MCF 10A (cell line): ENCODE results near the gene LRRC27. TPM values are rescaled to one million over a fixed set of nuclear protein-coding genes. Genes with fewer than 3 reads are reported as not detected.

ENCODE experiments used
- BruUV-seq: library from RNA; stranded (reverse); fragments of 400-500 nt; replicated peaks from 2 replicates; lab custom pipeline; 2021; lab: Mats Ljungman, UMichigan
- CTCF ChIA-PET: fragments of 300-600 bp; sonication (Branson Sonifier 250); formaldehyde crosslinking; extraction: SDS; loops from one replicate; lab custom pipeline; 2021; ENCODE audit warnings: antibody characterized with exemption, inconsistent platforms; lab: Yijun Ruan, JAX
- POLR2A ChIA-PET: fragments of 300-600, 350-650 bp; sonication (Branson Sonifier 250); formaldehyde crosslinking; extraction: SDS; loops from one replicate; lab custom pipeline; 2020; ENCODE audit warnings: antibody characterized with exemption, inconsistent platforms; lab: Yijun Ruan, JAX
- DNase-seq: peaks from one replicate; pipeline ENCODE4 v3.0.0-alpha.2; 2018; ENCODE audit not compliant: unreplicated experiment
- H3K27ac Mint-ChIP-seq: one replicate; pipeline ENCODE4 v1.8.0; 2022; ENCODE audit warnings: mild to moderate bottlenecking, low read depth, mixed read lengths; ENCODE audit not compliant: unreplicated experiment
- H3K27me3 Mint-ChIP-seq: one replicate; pipeline ENCODE4 v1.8.0; 2022; ENCODE audit warnings: mixed read lengths; ENCODE audit not compliant: insufficient read depth, unreplicated experiment
- H3K36me3 Mint-ChIP-seq: one replicate; pipeline ENCODE4 v1.8.0; 2022; ENCODE audit warnings: mild to moderate bottlenecking, moderate library complexity, mixed read lengths; ENCODE audit not compliant: insufficient read depth, unreplicated experiment
- H3K4me1 Mint-ChIP-seq: one replicate; pipeline ENCODE4 v1.8.0; 2022; ENCODE audit warnings: mixed read lengths; ENCODE audit not compliant: insufficient read depth, unreplicated experiment
- H3K4me3 Mint-ChIP-seq: one replicate; pipeline ENCODE4 v1.8.0; 2022; ENCODE audit warnings: mild to moderate bottlenecking, moderate library complexity, mixed read lengths; ENCODE audit not compliant: unreplicated experiment
- H3K9me3 Mint-ChIP-seq: one replicate; pipeline ENCODE4 v1.8.0; 2022; ENCODE audit warnings: mixed read lengths; ENCODE audit not compliant: unreplicated experiment
- intact Hi-C: fragments of 100-400 bp; cut with micrococcal nuclease; formaldehyde crosslinking; loops from 2 replicates; pipeline ENCODE4 v1.14.1; 2022
- total RNA-seq: library from RNA; stranded (reverse); gene quantifications from 2 replicates; pipeline ENCODE4 v1.2.3, GENCODE V29; 2022
- TF ChIP-seq, protein P1 (sequence below): fragments of 200-600 bp; IDR thresholded peaks from one replicate; pipeline ENCODE4 v1.8.0; 2022; ENCODE audit warnings: antibody characterized with exemption, mild to moderate bottlenecking; ENCODE audit not compliant: unreplicated experiment

The LRRC27 gene
- total RNA-seq, 1 experiment from 2014 or later = 9.1 TPM

- Mint-ChIP-seq H3K4me3 (no peak overlapping the region), H3K4me1 (no peaks in the 10 kb centered on the region), H3K36me3 (peaks cover 10% of the 10 kb centered on the region), H3K9me3 (no peaks in the 10 kb centered on the region), H3K27me3 (no peaks in the 10 kb centered on the region), H3K27ac (no peak overlapping the region)
- no TSS peak for BruUV-seq
- CTCF ChIA-PET = interaction anchor here (0.6 to 3.6 kb wide), 5 partner anchors 9 to 284 kb away, joined by 3 to 13 read pairs (median 3); no protein-coding TSS in a partner anchor
- TF ChIP-seq, protein P1, sequence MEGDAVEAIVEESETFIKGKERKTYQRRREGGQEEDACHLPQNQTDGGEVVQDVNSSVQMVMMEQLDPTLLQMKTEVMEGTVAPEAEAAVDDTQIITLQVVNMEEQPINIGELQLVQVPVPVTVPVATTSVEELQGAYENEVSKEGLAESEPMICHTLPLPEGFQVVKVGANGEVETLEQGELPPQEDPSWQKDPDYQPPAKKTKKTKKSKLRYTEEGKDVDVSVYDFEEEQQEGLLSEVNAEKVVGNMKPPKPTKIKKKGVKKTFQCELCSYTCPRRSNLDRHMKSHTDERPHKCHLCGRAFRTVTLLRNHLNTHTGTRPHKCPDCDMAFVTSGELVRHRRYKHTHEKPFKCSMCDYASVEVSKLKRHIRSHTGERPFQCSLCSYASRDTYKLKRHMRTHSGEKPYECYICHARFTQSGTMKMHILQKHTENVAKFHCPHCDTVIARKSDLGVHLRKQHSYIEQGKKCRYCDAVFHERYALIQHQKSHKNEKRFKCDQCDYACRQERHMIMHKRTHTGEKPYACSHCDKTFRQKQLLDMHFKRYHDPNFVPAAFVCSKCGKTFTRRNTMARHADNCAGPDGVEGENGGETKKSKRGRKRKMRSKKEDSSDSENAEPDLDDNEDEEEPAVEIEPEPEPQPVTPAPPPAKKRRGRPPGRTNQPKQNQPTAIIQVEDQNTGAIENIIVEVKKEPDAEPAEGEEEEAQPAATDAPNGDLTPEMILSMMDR = no peak
- no peak for DNase-seq
- intact Hi-C loops = no loop called here
- POLR2A ChIA-PET = no interaction called here
Observed at GRCh38 chr10:132356621-132357195, 24.7 kb downstream of the LRRC27 start.

GRCh38 chr10:132357286-132358058 lies 25.5 kb downstream of the LRRC27 start:
- no peak for DNase-seq
- TF ChIP-seq, protein P1 = no peak
- H3K9me3 Mint-ChIP-seq = no peaks in the 10 kb centered on the region
- intact Hi-C loops = no loop called here
- ChIA-PET CTCF (interaction anchor here (3.6 kb wide), 1 partner anchor 134 kb away, joined by 13 read pairs; no protein-coding TSS in a partner anchor), POLR2A (no interaction called here)
- no peak overlapping the region for H3K27ac Mint-ChIP-seq
- BruUV-seq = no TSS peak
- no peaks in the 10 kb centered on the region for H3K27me3 Mint-ChIP-seq
- H3K4me1 Mint-ChIP-seq = no peaks in the 10 kb centered on the region
- no peak overlapping the region for H3K4me3 Mint-ChIP-seq
- peaks cover 10% of the 10 kb centered on the region for H3K36me3 Mint-ChIP-seq

- H3K4me3 Mint-ChIP-seq = no peak overlapping the region
- no peak for DNase-seq
- ChIA-PET POLR2A (no interaction called here), CTCF (interaction anchor here (0.7 to 1.8 kb wide), 3 partner anchors 8 to 358 kb away, joined by 3 to 9 read pairs (median 4); no protein-coding TSS in a partner anchor)
- no peaks in the 10 kb centered on the region for H3K27me3 Mint-ChIP-seq
- H3K27ac Mint-ChIP-seq = no peak overlapping the region
- no peaks in the 10 kb centered on the region for H3K4me1 Mint-ChIP-seq
- peaks cover 7% of the 10 kb centered on the region for H3K36me3 Mint-ChIP-seq
- no TSS peak for BruUV-seq
- TF ChIP-seq, protein P1 = no peak
- intact Hi-C loops = no loop called here
- H3K9me3 Mint-ChIP-seq = peaks cover 6% of the 10 kb centered on the region
Observed at GRCh38 chr10:132359305-132360040, 27.5 kb downstream of the LRRC27 start.
